Activated naive CD8-positive, alpha-beta T cell treated with anti-CD3 and anti-CD28 coated beads for 36 hours (primary cell): Measurements from ENCODE around the gene RXRG. TPM values are rescaled to one million over a fixed set of nuclear protein-coding genes. Genes with fewer than 3 reads are reported as not detected.

Experiments
- DNase-seq: peaks from one replicate; pipeline ENCODE4 v3.0.0; 2021
- H3K27ac Mint-ChIP-seq: one replicate; pipeline ENCODE4 v1.8.0; 2022; ENCODE audit warnings: mild to moderate bottlenecking, moderate library complexity, mixed read lengths
- H3K27me3 Mint-ChIP-seq: one replicate; pipeline ENCODE4 v1.8.0; 2022; ENCODE audit warnings: mild to moderate bottlenecking, mixed read lengths
- H3K36me3 Mint-ChIP-seq: one replicate; pipeline ENCODE4 v1.8.0; 2021; ENCODE audit warnings: mild to moderate bottlenecking, mixed read lengths
- H3K4me1 Mint-ChIP-seq: one replicate; pipeline ENCODE4 v1.8.0; 2021; ENCODE audit warnings: mixed read lengths
- H3K4me3 Mint-ChIP-seq: one replicate; pipeline ENCODE4 v1.8.0; 2022; ENCODE audit warnings: mild to moderate bottlenecking, moderate library complexity, mixed read lengths
- H3K9me3 Mint-ChIP-seq: one replicate; pipeline ENCODE4 v1.8.0; 2022; ENCODE audit warnings: mixed read lengths
- total RNA-seq, 2 experiments: library from RNA; stranded (reverse); gene quantifications; one replicate each; pipeline ENCODE4 v1.2.3, GENCODE V29; 2021

The RXRG gene
- total RNA-seq, 2 experiments from 2014 or later, result 0.10 TPM; not detected in 1

DNA sequence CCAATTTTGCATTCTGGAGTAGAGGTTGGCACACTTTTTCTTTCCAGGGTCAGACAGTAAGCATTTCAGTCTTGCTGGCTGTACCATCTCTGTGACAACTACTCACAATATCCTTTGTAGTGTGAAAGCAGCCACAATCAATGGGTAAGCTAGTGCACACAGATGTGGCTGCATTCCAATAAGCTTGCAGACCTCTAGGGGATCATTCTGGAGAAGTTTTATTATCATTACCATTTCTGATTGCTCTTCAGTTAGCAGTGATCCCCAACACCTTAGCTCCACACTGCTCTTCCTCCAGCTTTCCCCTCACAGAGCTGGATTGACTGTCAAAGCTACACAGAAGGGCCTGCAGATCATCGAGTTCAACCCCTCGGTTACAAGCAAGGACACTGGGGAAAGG, 9.1 kb downstream of the RXRG start:
- no peaks in the 10 kb centered on the region for H3K9me3 Mint-ChIP-seq
- H3K27me3 Mint-ChIP-seq, result peaks cover 13% of the 10 kb centered on the region
- DNase-seq, result no peak
- no peaks in the 10 kb centered on the region for H3K36me3 Mint-ChIP-seq
- peaks cover 4% of the 10 kb centered on the region for H3K4me1 Mint-ChIP-seq
- H3K4me3 Mint-ChIP-seq, result no peak overlapping the region
- no peak overlapping the region for H3K27ac Mint-ChIP-seq

DNA sequence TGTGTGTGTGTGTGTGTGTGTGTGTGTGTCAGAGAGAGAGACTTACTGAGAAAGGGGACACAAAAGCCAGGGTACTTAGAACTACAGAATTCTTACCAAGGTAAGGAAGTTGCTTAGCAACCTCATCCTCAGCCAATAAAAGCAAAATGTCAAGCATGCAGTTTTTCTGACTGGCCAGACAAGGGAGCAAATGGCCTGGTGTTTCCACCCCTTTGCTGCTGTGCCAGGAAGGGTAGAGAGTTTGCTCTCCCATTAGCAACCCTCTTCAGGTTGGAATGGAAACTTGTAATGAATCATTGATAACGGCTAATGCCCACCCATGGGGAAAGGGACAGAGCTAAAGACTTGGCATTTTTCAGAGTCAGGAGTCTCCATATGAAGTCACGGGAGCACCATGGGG, 10.6 kb downstream of the RXRG start:
- Mint-ChIP-seq H3K4me1 (peaks cover 4% of the 10 kb centered on the region), H3K36me3 (no peaks in the 10 kb centered on the region), H3K27ac (no peak overlapping the region), H3K27me3 (peaks cover 5% of the 10 kb centered on the region), H3K9me3 (no peaks in the 10 kb centered on the region), H3K4me3 (no peak overlapping the region)
- DNase-seq, result no peak

DNA sequence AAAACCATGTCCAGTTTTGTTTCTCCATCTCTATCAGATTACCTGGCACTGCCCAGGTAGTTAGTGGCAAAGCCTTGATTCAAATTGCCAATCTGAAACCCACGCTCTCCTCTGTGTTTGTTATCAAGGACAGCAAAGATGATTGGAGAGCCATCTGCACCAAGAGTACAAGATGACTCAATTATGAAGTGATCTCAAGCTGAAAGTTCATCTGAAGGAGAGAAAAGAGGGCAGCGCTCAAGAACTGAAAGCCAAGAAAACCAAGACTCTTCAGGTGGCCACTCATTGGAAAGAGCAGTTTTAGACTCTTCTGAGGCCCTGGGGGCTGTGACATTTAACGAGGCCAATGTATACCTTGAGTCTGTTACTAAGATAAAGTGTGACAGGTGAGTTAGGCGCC, 13.8 kb downstream of the RXRG start:
- Mint-ChIP-seq H3K9me3 (no peaks in the 10 kb centered on the region), H3K4me3 (no peak overlapping the region), H3K36me3 (no peaks in the 10 kb centered on the region), H3K4me1 (peaks cover 4% of the 10 kb centered on the region), H3K27ac (no peak overlapping the region), H3K27me3 (no peaks in the 10 kb centered on the region)
- no peak for DNase-seq

DNA sequence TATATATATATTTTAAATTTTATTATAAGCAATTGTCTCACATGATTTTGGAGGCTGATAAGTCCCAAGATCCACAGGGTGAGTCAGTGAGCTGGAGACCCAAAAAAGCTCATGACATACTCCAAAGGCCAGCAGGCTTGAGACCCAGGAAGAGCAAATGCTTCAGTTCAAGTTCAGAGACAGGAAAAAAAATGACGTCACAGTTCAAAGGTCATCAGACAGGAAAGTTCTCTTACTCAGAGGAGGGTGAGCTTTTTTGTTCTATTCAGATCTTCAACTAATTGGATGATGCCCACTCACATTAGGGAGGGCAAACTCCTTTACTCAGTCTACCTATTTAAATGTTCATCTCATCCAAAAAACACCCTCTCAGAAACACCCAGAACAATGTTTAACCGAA, 18.2 kb downstream of the RXRG start:
- Mint-ChIP-seq H3K4me1 (peaks cover 14% of the 10 kb centered on the region), H3K36me3 (no peaks in the 10 kb centered on the region), H3K4me3 (no peak overlapping the region), H3K27me3 (no peaks in the 10 kb centered on the region), H3K9me3 (no peaks in the 10 kb centered on the region), H3K27ac (no peak overlapping the region)
- no peak for DNase-seq

DNA sequence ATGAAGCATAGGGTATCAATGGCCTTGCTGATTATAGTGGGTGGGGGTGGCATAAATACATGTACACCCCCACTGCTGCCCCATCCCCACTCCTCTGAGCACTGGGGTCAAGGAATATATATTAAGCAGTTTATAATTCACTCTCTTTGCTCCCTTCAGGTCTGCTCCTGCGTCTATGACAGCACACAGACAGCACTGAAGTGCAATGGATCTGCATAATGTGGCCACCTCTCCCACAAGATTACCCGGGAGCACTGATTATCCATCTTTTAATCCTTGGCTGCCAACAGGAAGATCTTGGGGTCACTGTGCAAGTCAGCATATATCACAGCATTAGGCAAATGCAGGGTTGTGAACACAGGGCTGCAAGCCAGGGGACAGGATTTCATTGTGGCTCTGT, 19.3 kb downstream of the RXRG start:
- no peaks in the 10 kb centered on the region for H3K9me3 Mint-ChIP-seq
- H3K27ac Mint-ChIP-seq, result no peak overlapping the region
- H3K4me1 Mint-ChIP-seq, result peaks cover 11% of the 10 kb centered on the region
- no peak for DNase-seq
- H3K27me3 Mint-ChIP-seq, result no peaks in the 10 kb centered on the region
- H3K36me3 Mint-ChIP-seq, result no peaks in the 10 kb centered on the region
- no peak overlapping the region for H3K4me3 Mint-ChIP-seq

DNA sequence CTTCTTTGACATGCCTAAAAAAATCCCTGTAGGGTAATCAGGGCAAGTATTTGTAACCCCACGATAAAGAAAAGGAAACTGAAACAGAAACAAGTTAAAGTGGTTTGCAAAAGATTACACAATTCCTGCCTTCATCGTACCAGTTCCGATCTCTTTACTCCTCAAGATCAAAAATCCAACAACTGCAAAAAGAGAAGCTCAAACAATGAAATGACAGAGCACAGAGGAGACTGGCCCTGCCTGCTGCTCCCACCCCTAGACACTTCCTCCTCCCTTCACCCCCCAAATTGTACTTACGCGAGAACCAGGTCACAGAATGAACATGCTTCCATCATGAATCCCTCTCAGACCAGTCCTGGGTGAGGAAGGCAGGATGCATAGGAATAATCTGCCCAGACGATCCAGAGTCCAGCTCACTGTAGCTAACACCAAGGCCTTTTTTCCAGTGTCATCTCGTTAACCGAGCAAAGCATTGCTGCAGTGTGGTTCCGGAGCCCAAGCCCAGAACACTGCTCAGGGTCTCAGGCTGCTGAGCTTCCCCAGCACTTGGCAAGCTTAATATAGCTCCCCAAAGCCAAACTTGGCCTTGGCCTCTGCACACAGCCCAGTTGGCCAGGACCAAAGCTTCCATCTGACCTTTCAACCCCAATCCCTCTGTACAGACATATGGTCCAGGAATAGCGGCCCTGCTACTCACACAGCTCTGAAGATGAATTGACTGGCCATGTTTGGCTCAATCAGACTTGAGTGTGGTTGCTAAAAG, 20.3 kb downstream of the RXRG start:
- Mint-ChIP-seq H3K36me3 (no peaks in the 10 kb centered on the region), H3K27ac (peak overlapping the region; percentile 61), H3K4me1 (peaks cover 11% of the 10 kb centered on the region), H3K9me3 (no peaks in the 10 kb centered on the region), H3K27me3 (no peaks in the 10 kb centered on the region), H3K4me3 (peak overlapping the region; percentile 54)
- no peak for DNase-seq

DNA sequence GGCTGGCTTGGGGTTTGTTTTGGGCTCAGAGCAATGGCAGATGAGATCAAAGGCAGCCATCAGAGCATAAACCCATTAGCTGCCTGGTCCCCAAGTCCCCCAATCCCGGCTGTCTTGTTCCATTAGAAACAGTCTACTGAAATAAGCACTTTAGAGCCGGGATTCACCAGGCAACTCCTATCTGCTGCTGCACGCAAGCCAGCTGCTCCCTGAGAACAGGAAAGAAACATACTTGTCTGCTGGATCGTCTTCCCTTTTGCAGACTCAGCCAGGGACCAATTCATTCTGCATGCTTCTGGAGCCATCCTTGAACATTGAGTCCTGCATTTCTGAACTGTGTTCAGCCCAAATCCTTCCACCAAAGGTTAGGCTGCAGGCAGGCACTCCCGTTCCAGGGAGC, 21.8 kb downstream of the RXRG start:
- peaks cover 11% of the 10 kb centered on the region for H3K4me1 Mint-ChIP-seq
- no peak overlapping the region for H3K4me3 Mint-ChIP-seq
- no peaks in the 10 kb centered on the region for H3K27me3 Mint-ChIP-seq
- no peak for DNase-seq
- H3K36me3 Mint-ChIP-seq, result no peaks in the 10 kb centered on the region
- no peak overlapping the region for H3K27ac Mint-ChIP-seq
- H3K9me3 Mint-ChIP-seq, result no peaks in the 10 kb centered on the region

DNA sequence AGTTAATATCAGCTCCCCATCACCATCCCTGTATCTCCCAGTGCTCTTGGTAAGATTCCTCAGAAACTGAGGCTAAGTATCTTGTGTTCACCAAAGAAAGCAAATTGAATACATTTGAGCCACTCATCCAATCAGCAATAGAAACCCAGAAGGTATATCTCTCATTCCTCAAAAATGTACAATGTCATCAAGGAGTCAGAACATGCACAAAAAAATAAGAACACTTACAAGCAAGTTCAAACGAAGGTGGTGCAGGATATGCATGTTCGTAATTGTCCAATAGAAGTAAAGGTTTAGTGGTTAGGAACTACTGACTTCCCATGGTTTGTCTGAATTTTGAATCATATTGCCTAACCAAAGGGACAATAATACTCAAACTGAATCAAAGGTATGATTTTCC, 24.3 kb downstream of the RXRG start:
- H3K36me3 Mint-ChIP-seq, result no peaks in the 10 kb centered on the region
- no peaks in the 10 kb centered on the region for H3K9me3 Mint-ChIP-seq

DNA sequence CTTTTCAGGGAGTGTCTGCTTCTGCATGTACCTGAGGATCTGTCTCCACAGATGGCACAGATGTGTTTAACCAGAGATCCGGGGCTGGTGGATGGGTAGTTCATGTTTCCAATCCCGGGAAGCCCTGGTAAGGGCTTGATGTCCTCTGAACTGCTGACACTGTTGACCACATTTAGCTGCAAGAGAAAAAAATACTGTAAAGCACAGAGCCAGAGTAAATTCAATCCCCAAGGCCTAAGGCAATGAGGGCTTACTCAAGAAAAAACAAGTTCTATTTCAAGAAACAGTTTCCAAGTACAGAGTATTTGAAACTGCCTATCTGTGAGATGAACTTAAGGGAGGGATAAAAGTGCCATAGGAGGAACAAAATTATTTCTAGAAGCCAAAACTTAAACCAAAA, 25.1 kb downstream of the RXRG start:
- H3K9me3 Mint-ChIP-seq, result no peaks in the 10 kb centered on the region
- DNase-seq, result no peak
- no peak overlapping the region for H3K27ac Mint-ChIP-seq
- peaks cover 10% of the 10 kb centered on the region for H3K27me3 Mint-ChIP-seq
- peaks cover 10% of the 10 kb centered on the region for H3K4me1 Mint-ChIP-seq
- no peaks in the 10 kb centered on the region for H3K36me3 Mint-ChIP-seq
- no peak overlapping the region for H3K4me3 Mint-ChIP-seq

More for the DNA sequence above, 24.3 kb downstream of the RXRG start:
- no peak overlapping the region for H3K27ac Mint-ChIP-seq
- H3K4me1 Mint-ChIP-seq, result peaks cover 11% of the 10 kb centered on the region
- DNase-seq, result no peak
- peaks cover 9% of the 10 kb centered on the region for H3K27me3 Mint-ChIP-seq
- no peak overlapping the region for H3K4me3 Mint-ChIP-seq

DNA sequence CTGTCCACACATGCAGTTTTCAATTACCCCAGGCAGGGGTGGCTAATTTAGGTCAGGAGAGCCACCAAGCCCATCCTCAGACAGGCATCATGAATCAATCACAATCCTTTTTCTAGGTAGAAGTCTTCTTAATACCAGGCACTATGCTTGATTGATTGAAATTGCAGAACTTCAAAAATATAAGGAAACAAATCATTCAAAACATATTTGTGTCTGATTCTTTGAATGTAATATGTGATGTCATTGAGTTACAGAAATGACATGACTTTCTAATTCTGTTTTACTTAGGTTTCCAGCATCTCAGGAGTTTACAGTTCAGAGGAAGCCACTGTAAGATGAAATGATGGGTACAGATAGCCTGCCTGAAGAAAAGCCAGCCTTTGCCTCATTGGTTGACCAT, 26.7 kb downstream of the RXRG start:
- Mint-ChIP-seq H3K27me3 (peaks cover 20% of the 10 kb centered on the region), H3K4me1 (no peaks in the 10 kb centered on the region), H3K27ac (no peak overlapping the region), H3K4me3 (no peak overlapping the region), H3K9me3 (no peaks in the 10 kb centered on the region), H3K36me3 (no peaks in the 10 kb centered on the region)
- no peak for DNase-seq

DNA sequence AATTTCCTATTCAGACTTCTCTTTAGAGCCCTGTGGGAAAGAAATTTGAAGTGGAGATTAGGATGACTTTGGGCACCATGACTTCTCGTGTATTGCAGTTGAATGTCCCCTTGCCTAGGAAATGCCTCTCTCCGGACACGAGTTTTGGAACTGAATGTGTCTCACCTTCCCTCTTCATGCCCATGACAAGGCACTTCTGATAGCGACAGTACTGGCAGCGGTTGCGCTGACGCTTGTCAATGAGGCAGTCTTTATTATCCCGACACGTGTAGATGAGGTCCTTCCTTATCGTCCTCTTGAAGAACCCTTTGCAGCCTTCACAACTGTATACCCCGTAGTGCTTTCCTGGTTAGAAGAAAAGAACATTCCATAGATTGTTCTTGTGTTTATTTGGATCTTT, 28.1 kb downstream of the RXRG start:
- no peaks in the 10 kb centered on the region for H3K9me3 Mint-ChIP-seq
- no peak for DNase-seq
- no peak overlapping the region for H3K4me3 Mint-ChIP-seq
- peaks cover 20% of the 10 kb centered on the region for H3K27me3 Mint-ChIP-seq
- no peaks in the 10 kb centered on the region for H3K4me1 Mint-ChIP-seq
- H3K27ac Mint-ChIP-seq, result no peak overlapping the region
- H3K36me3 Mint-ChIP-seq, result no peaks in the 10 kb centered on the region

DNA sequence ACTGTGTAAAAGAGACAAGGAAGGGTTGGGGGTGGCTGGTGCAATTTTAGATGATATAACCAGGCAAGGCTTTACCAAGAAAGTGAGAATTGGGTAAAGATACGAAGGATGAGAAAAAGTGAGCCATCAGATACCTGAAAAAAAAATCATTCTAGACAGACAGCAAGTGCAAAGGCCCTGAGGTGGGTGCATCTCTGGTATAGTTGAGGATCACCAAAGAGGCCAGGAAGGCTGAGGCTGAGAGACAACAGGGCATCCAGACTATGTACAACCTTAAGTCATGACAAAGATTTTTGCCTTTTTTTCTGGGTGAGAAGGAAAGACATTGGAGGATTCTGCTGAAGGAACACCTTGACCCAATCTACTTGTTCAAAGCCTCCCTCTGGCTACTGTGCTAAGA, 29.9 kb downstream of the RXRG start:
- no peaks in the 10 kb centered on the region for H3K4me1 Mint-ChIP-seq
- no peak for DNase-seq
- H3K27me3 Mint-ChIP-seq, result peaks cover 21% of the 10 kb centered on the region
- no peak overlapping the region for H3K27ac Mint-ChIP-seq
- no peaks in the 10 kb centered on the region for H3K36me3 Mint-ChIP-seq
- no peak overlapping the region for H3K4me3 Mint-ChIP-seq
- no peaks in the 10 kb centered on the region for H3K9me3 Mint-ChIP-seq

DNA sequence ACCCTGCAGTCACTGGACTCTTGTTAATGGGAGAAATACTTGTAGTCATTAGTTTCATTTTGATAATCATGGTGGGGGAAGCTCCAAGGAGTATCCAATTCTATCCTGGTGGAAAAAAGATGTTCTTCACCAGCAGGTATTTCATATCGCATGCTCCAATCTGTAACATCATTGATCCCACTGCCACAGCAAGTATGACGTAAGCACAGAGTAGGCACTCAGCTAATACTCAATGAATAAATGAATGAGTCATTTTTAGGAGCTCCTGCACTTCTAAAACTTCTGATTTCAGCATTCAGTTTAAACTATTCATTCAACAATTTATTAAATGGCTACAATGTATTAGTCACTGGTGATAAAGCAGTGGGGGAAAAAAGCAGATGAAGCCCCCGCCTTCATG, 30.3 kb downstream of the RXRG start:
- Mint-ChIP-seq H3K4me3 (no peak overlapping the region), H3K27ac (no peak overlapping the region), H3K9me3 (no peaks in the 10 kb centered on the region), H3K36me3 (no peaks in the 10 kb centered on the region), H3K4me1 (no peaks in the 10 kb centered on the region), H3K27me3 (peaks cover 25% of the 10 kb centered on the region)
- DNase-seq, result no peak

DNA sequence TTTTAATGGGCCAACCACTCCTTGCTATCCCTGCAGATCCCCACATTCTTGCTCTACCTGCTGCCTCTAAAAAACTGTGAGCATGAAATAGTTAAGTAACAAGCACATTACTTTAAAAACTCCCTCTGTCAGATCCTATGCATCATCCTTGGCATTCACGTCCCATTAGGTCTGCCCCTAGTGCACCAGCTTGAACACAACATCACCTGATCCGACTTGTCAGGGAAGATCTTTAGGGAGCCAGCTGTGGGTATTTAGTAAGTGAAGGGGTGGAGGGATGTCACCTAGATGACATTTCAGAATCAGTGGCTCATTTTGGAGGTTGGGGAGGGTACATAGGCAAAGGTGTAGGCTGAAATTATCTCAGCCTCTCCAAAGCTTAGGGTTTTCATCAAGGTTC, 33.5 kb downstream of the RXRG start:
- DNase-seq, result no peak
- no peak overlapping the region for H3K4me3 Mint-ChIP-seq
- H3K4me1 Mint-ChIP-seq, result peaks cover 5% of the 10 kb centered on the region
- no peaks in the 10 kb centered on the region for H3K36me3 Mint-ChIP-seq
- no peaks in the 10 kb centered on the region for H3K9me3 Mint-ChIP-seq
- peaks cover 43% of the 10 kb centered on the region for H3K27me3 Mint-ChIP-seq
- no peak overlapping the region for H3K27ac Mint-ChIP-seq

DNA sequence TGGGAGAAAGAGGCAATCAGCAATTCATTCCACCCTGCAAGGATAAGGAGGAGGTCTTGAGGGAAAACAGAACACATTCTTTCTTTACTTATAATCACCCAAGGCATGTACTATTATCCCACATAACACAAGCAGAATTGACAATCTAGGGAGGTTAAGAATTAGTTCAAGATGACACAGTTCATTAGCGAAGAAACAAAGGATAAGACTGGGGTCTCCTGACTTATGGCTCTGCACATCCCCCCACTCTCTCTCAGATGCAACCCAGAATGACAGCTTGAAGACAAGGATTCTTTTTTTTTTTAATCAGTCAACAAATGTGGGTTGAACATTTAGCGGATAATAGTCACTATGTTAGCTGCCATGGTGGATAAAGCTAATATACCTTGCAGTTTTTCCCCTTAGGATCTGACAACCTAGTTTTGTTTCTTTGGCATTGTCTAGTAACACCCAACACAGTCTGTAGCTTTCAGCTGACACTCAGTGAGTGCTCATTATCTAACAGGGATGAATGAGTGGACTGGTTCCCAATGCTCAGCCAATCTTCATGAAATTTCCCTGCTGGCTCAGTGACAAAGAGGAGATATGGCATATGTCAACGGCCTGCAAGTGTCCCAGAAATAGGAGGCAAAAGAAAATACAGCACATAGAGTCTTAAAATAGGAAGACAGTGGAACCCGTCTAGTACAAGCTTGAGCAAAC, 35.1 kb downstream of the RXRG start:
- Mint-ChIP-seq H3K4me3 (no peak overlapping the region), H3K36me3 (no peaks in the 10 kb centered on the region)
- no peak for DNase-seq

DNA sequence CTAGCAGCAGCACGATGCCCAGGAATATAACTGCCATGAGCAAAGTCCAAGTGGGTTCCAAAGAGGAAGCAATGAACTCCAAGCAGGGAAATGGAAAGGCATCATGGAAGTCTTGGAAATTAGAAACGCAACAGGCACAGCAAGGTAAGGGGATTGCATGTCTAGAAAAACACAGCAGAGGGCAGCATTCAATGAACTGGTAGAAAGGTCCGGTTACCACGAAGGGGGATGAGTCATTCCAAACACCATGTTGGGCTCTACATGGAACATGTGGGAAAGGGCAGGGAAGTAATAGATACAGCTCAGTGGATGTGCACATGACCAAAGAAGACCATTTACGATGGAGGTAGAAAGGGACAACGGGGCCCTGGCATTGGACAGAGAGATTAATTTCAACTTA, 36.4 kb downstream of the RXRG start:
- peaks cover 5% of the 10 kb centered on the region for H3K4me1 Mint-ChIP-seq
- H3K36me3 Mint-ChIP-seq, result no peaks in the 10 kb centered on the region

More for the DNA sequence above, 35.1 kb downstream of the RXRG start:
- H3K9me3 Mint-ChIP-seq, result no peaks in the 10 kb centered on the region
- H3K27me3 Mint-ChIP-seq, result peaks cover 40% of the 10 kb centered on the region
- no peak overlapping the region for H3K27ac Mint-ChIP-seq
- peaks cover 5% of the 10 kb centered on the region for H3K4me1 Mint-ChIP-seq

More for the DNA sequence above, 36.4 kb downstream of the RXRG start:
- no peak overlapping the region for H3K27ac Mint-ChIP-seq
- H3K27me3 Mint-ChIP-seq, result peaks cover 39% of the 10 kb centered on the region
- peak; percentile 13 for DNase-seq
- no peak overlapping the region for H3K4me3 Mint-ChIP-seq
- no peaks in the 10 kb centered on the region for H3K9me3 Mint-ChIP-seq
